Erythroblast (primary cell): ENCODE results near the gene FHOD1.

ENCODE experiments used
- GATA1 ChIP-seq: IDR thresholded peaks from 2 replicates; pipeline ENCODE4 v1.6.1; 2011; ENCODE audit warnings: low read depth, mild to moderate bottlenecking, control low read depth, low read length, moderate library complexity
- POLR2A ChIP-seq: IDR thresholded peaks from 2 replicates; pipeline ENCODE4 v1.6.1; 2011; ENCODE audit warnings: mild to moderate bottlenecking, low read length

GRCh38 chr16:67264277-67264676 is 17.0 kb upstream of the FHOD1 start:
- TF ChIP-seq POLR2A (no peak), GATA1 (no peak)
